GM21786 (cell line): ENCODE data around the gene FUT7.

ENCODE experiments used
- ATAC-seq: cut with Tn5 transposase; IDR thresholded peaks from one replicate; pipeline ENCODE4 v1.9.1; 2021; ENCODE audit not compliant: unreplicated experiment

Gene FUT7

DNA sequence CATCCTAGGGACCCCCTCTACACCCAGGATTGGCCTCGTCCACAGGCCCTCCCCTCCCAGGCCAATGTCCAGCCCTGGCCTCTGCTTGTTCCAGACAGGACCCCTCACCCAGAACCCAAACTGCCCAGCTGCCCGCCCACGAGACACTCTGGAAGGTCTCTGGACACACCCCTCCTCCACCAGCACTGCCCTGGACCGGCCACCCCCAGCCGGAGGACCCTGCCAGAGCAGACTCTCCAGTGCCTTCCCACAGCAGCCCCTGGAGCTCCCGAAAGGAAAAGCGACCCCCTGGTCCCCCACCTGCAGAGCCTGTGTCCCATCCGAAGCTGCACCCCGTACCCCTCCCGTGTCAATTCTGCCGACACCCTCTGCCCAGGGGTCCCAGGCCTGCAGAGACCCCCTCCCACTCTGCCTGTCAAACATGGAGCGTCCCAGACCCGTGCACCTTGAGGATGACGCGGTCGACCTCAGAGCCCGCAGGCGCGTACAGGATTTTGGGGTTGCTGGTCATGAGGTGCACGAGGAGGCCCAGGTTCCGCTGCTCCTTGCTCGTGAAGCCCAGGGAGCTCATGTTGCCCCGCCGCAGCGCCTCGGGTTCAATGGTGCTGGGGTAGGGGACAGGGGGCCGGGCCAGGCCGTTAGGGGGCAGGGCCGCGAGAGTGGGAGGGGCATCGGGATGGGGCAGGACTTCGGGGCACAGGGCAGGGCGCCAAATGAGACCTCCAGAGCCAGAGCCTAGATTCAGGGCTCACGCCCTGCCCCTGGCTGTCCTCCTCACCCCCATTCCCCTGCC lies 11.8 kb downstream of the FUT7 start:
- no peak for ATAC-seq

DNA sequence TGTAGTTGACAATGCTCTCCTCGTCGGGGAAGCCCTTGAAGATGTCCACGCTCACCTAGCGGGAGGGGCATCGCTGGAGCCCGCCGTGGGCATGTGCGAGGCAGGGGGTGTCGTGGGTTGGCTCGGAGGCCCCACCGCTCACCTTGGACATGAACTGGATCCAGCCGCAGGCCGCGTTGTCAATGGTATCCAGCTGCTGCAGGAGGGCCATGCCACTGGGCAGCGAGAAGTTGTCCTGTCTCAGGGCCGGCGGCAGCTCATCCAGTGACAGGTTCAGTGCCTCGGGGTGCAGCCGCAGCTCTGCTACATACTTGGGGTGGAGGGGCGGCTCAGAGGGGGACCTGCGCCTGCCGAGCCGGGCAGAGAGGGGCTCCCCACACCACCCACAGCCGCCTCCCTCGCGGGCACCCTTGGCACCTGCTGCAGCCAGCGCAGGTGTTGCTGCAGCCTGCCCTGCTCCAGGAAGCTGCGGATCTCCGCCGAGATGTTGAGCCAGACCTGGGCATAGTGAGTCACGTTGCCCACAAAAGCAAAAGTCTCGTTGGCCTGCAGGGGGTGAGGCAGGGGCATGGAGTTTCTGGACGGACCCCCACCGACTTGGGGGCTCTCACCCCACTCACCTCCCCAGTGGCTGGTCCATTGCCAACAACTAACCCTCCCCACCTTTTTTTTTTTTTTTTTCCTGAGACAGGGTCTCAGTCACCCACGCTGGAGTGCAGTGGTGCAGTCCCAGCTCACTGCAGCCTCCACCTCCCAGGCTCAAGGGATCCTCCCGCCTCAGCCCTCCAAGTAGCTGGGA lies 12.9 kb downstream of the FUT7 start:
- no peak for ATAC-seq

DNA sequence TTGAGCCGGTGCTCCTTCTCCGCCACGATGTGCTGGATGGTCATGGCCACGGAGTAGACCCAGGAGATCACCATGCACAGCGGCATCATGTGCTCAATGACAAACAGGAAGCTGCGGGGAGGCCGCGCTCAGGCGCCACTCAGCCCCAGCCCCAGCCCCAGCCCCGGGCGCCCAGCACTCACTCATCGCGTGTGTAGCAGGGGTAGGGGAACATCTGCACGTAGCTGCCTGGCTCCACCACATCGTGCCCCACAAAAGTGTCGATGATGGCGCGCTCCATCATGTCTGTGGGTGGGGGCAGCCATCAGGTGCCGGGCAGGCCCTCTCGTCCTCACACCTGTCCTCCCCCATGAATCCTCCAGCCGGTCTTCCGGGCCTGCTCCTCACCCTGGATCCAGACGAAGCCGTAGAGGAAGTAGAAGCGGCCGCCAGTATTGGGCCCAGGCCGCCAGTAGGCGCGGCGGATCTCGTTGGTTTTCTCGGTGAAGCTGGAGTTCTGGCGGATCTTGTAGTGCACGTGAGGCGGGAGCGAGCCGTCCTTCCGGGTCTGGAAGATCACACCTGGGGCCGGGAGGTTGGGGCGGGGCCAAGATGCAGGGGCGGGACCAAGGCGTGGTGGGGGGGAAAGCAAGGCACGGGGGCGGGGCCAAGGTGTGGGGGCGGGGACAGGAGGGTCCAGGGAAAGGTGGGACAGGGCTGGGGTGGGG lies 13.9 kb downstream of the FUT7 start:
- ATAC-seq = no peak

DNA sequence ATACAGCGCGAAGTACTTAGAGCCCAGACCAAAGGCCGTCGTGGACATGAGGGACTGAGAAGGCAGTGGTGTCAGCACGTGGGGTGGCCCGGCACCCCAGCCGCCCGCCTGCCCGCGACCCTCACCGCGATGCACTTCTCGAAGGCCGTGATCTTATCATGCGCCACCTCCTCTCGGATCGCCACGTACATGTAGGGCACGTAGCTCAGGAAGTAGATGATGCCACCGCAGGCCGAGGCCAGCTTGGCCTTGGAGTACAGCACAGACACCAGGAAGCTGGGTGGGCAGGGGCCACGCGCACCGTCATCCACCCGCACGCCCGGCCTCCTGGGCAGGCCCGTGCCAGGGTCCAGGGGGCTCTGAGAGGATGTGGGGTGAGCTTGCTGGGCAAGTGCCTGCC lies 14.8 kb downstream of the FUT7 start:
- ATAC-seq = no peak

DNA sequence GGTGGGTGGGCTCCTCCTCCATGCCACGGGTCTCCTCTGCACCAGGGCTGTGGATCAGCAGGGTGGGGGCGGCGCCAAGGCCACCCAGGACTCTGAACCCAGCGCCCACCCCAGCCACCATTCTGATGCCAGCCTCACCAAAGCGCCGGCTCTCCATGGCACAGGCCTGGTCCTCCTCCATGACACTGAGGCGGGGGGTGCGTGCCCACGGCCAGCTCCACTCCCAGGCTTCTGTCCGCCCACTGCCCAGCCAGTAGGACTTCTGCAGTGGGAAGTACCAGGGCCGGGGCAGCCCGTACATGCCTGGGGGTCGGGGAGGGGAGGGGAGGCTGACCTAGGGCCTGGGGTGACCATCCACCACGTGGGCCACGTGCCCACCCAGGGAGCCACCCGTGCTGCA lies 15.5 kb downstream of the FUT7 start:
- no peak for ATAC-seq

DNA sequence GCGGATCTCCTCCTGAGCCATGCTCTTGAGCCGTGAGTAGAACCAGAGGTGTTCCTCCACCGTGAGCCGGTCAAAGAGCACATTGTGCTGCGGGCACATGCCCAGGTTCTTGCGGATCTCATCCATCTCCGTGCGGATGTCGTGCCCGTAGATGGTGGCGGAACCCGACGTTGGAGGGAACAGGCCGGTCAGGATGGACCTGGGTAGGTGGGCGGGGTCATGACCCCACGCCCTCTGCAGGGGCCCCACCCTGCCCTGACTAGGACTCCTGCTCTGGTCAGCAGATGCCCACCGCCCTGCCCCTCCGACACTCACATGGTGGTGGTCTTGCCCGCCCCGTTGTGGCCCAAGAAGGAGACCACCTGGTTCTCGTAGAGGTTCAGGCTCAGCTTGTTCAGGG lies 15.9 kb downstream of the FUT7 start:
- ATAC-seq = no peak

DNA sequence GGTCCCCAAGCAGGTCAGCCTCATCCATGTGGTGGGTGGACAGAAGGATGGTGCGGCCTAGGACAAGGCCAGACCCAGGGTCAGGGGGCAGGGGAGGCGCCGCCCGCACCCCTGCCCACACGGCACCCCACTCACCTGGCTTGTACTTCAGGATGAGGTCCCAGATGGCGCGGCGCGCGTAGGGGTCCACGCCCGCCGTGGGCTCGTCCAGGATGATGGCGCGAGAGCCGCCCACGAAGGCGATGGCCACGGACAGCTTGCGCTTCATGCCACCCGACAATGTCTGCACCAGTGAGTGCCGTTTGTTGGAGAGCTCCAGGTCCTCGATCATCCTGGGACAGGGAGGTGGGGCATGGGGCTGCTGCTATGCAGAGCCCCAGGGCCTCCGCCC lies 16.4 kb downstream of the FUT7 start:
- ATAC-seq = no peak

DNA sequence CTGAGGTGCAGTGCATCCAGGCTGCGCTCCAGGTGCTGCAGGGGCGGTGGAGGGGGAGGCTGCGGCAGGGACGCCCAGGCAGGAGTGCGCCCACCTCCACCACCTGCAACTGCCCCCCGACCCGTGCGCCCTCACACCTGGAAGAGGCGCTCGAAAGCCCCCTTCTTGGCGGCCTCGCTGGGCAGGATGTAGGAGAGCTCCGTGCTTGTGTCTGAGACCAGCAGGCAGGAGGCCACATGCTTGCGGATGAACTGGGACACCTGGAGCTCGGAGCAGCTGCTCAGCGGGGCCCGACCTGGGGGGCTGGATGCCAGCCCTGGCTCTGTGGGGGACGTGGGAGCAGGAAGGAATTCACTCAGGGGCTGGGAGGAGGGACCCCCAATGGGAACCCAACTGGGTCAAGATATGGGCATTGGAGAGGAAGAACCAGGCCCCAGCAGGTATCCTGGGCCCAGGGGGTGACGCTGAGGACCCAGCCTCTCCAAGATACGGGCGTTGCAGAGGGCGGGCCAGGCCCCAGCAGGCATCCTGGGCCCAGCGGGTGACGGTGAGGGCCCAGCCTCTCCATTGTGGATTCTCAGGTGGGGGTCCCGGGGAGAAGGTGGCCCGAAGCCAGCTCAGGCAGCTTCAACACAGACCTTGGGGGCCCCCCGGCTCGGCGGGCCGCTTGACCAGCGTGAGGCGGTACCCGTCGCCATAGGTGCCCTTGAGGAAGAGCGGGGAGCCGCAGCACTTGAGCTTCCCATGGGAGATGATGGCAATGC lies 16.9 kb downstream of the FUT7 start:
- ATAC-seq = no peak

DNA sequence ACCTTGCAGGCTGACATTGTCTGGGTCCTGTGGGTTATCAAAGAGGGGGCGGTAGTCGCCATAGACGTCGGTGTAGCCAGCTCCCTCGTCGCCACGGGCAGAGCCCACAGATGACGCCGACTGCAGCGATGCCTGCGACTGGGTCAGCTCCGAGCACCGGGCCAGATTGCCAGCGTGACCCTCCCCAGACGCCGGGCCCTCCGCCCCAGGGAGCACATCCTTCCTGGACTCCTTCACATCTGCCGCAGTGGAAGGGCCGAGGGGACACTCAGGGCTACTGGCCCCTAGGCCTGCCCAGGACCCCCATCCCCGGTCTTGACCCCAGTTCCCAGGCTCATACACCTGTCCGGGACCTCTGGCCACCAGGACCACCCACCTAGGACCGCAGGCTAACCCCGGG lies 17.7 kb downstream of the FUT7 start:
- no peak for ATAC-seq

DNA sequence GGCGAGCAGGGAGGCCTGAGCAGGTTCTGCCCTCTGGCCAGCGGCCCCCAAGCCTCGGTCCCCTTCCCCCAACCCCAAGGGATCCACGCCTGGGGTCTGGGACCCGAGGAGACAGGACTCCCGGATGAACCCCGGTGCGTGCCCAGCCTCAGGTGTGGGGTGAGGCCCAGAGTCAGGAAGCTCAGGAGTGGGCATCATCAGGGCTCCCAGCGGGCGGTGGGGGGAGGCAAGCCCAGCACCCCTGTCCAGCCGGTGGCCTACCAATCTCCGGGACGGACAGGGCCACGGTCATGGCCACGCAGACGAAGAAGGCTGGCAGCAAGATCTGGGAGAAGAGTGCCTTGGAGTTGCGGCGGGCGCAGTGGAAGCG lies 18.3 kb downstream of the FUT7 start:
- ATAC-seq = no peak

DNA sequence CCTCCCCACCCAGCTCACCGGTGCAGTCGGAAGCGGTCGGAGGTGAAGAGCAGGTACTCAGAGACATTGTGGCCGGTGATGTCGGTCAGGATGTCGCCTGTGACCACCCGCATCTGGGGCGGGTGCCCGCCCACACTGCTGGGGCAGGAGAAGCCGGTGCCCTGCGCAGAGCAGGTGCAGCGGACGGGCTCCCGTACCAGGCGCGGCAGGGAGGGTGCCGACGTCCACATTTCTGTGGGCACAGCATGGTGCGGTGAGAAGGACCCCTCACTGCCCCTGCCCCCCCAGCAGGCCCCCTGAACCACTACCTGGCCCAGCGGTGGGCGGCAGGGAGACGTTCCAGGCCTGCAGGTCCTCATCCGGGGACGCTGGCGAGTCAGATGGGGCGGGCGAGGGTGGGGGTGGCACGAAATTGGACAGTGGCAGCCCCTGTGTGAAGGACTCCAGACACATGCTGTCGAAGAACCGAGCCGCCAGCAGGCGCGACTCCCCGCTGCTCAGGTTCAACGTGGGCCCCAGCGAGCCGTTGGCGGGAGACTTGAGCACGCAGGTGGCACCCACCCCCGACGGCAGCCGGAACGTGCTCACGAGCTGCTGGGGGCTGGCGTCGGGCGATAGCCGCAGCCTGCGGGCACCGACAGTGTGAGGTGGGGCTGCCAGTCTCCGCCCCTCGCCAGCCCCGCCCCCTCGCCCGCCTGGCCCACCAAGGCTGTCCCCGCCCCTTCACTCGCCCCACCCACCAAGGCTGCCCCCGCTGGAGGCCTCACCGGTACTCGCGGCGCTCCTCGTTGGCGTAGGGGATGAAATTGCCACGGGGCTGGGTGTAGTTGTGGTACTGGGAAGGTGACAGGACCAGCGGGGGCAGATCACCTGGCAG lies 19.0 kb downstream of the FUT7 start:
- no peak for ATAC-seq

DNA sequence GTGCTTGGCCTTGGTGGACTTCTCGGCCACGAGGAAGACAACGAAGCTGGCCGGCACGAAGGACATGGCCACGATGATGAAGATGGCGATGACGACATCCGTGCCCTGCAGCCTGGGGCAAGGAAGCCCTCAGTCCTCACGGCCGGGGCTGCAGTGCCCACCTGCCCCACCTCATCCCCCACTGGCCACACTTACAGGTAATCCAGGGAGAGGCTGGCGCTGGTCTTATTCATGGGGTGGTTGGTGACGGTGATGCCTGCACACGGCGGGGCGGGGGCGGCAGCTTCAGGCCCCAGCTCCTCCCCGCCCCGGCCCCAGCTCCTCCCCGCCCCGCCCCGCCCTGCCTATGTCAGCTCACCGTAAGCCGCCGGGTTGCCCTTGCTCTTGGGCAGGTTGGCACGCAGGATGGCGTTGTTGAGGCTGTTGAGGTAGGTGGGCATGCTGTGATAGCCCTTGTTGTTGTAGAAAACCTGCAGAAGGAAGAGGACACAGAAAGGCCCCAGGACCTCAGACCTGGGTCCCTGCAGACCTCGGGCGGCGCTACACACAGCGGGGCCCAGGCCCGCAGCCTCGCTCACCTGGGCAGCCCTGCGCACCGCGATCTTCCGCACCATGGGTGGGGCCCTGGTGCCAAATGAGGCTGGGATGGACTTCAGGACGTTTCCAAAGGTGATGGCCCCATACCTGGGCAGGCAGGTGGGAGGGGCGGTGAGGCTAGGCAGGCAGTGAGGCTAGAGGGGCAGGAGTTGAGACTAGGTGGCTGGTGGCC lies 19.8 kb downstream of the FUT7 start:
- ATAC-seq = no peak

DNA sequence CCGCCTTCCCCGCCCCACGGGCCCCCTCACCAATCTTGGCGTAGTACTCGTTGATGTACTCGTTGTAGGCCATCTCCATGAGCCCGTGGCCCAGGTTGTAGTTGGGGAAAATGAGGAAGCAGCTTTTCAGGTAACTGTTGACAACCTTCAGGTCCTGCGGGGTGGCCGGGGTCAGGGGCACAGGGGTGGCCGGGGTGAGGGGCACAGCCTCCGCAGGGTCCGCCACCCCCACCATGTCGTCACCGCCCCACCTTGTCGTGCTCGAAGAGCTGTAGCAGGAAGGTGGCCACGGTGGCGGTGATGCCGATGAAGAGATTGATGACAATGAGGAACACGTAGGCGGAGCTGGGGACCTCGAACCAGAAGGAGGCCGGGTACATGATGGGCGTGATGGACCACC lies 20.7 kb downstream of the FUT7 start:
- no peak for ATAC-seq

DNA sequence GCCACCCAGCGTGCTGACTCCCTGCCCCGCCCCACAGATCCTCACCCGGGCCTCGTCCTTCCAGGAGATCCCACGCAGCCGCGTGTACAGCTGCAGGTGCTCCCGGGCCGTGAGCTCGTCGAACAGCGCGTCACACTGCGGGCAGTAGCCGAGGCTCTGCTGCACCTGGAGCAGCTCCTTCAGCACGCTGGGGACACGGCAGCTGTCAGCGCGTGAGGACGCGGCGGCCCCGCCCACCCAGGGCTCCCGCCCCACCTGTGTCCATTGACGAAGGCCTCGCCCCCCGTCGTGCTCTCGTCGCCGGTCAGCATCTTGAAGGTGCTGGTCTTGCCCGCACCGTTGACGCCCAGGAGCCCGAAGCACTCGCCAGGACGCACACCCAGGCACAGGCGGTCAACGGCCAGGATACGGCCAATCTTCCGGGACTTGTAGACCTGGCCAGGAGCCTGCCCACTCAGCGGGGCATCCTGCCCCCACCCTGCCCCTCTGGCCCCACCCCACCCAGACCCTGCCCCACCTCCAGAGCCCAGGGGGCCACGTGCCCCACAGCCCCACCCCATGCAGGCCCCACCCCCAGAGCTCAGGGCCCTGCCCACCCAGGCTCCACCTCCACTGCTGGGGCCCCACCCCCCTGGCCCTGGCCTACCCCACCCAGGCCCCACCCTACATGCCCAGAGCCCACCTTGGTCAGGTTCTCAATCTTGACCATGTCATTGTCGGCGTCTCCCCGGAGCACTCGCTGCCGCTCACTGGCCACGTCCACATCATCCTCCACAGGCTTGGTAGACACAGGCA lies 21.8 kb downstream of the FUT7 start:
- no peak for ATAC-seq

DNA sequence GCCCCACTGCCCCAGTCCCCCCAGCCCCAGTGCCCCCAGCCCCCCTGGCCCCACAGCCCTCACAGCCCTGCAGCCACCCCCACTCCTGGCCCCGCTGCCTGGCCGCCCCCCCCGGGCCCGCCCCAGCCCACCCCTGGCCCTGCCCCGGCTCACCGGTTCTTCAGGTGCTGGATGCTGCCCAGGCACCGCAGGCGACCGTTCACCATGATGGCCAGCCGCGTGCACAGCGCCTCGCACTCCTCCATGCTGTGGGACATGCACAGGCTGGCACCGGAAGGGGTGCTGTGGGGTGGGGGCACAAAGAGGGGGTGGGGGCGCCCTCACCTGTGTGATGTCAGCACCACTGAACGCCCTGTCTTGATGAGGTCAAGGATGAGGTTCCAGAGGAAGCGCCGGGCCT lies 22.7 kb downstream of the FUT7 start:
- no peak for ATAC-seq

DNA sequence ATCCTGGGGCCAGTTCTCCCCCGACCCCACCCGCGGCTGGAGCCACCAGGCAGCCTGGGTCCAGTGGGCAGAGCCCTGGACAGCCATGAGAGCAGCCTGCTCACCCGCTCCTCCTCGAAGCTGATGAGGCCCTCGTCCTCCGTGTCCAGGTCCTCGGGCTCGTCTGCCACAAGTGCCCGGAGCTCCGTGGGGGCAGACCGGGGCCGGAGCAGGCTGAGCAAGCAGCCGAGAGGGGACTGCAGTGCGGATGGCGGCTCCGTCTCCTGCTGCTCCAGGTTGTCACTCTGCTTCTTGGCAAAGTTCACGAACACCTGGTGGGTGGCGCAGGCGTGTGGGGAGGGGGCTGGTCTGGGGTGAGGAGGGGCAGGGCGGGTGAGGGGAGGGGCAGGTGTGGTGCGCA lies 23.6 kb downstream of the FUT7 start:
- ATAC-seq = no peak

DNA sequence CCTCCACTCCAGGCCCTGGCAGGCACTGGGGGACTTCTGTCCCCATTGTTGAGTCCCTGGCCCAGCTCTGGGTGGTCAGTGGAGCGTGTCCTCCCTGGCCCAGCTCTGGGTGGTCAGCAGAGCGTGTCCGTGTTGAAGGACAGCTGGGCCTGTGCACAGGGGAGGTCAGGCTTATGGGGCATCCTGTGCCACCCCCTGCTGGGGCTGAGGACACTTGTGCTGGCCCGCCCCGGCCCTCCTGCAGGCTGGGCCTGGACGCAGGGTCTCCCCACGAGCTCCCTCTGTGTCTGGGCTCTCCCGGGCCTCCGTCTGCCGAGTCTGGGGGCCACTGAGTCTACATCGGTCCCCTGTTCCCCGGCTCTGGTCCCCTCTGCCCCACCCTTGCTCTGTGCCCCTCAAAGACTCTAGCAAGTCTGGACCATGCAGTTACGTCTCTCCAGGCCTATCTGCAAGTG lies 24.0 kb downstream of the FUT7 start:
- ATAC-seq = no peak

DNA sequence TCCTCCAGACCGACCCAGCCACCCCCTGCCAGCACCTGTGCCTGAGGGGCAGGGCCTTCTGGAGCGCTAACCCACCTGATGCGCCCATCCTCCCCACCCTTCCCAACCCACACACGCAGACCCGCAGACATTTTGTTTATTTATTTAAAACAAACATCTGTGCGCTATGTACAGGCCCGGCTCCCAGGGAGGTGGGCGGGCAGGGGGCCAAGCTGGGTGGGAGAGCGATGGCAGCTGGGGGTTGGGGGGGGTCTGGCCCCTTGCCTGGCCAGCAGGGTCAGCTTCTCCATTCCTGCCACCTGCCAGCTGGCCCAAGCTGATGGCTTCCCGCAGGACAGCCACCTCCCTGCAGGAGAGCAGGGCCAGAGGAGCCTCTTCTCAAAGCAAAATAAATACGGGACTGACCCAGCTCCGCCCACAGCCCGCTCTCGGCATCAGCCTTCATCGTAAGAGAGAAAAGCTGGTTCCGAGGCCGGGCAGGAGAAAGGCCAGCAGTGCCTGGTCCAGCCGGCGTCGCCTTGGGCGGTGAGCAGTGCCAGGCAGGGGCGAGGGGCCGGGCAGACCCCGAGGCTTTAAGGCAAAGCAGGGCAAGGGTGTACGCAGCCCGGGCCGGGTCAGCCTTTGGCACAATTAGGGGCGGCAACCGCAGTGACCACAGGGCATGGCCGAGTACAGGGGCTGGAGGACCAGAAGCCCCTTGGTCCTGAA lies 24.6 kb downstream of the FUT7 start:
- ATAC-seq = no peak
